Right lobe of liver (tissue), 6 donors: ENCODE data around the gene PCNA. TPM values are rescaled to one million over a fixed set of nuclear protein-coding genes. Genes with fewer than 3 reads are reported as not detected.

Experiments used
- ATAC-seq, 4 donors: fragments of 200-7000 bp; cut with Tn5 transposase; one replicate each; pipeline ENCODE4 v1.9.1; 2020; ENCODE audit warnings: mild to moderate bottlenecking in 4 of 4, moderate library complexity in 4 of 4
- DNase-seq, 3 donors: peaks; one replicate each; pipeline ENCODE4 v3.0.0-alpha.2; 2020
- H3K27ac ChIP-seq, 3 donors: fragments of 200-600 bp; one replicate each; pipeline ENCODE4 v1.8.0; 2022
- H3K27me3 ChIP-seq, 2 donors: fragments of 200-600 bp; one replicate each; pipeline ENCODE4 v1.8.0; 2022
- H3K36me3 ChIP-seq, 4 donors: fragments of 200-600 bp; sonication (generic) in 1 of 4; one replicate each; pipeline versions ENCODE4 v1.5.1 to v1.8.0; 2017 to 2022; ENCODE audit warnings: control low read depth in 1 of 4
- H3K4me1 ChIP-seq, 4 donors: fragments of 200-600 bp; sonication (generic) in 1 of 4; one replicate each; pipeline versions ENCODE4 v1.5.1 to v1.8.0; 2017 to 2022; ENCODE audit warnings: control low read depth in 1 of 4
- H3K4me3 ChIP-seq, 3 donors: fragments of 200-600 bp; one replicate each; pipeline ENCODE4 v1.8.0; 2022
- H3K9me3 ChIP-seq, 4 donors: fragments of 200-600 bp; sonication (generic) in 1 of 4; one replicate each; pipeline versions ENCODE4 v1.5.1 to v1.8.0; 2017 to 2022; ENCODE audit warnings: control low read depth in 1 of 4
- CTCF ChIP-seq, 4 donors: fragments of 200-600 bp in 3 of 4; fragments of 450-650 bp in 1 of 4; IDR thresholded peaks; one replicate each; pipeline versions ENCODE4 v1.5.1 to v1.8.0; 2016 to 2022; ENCODE audit warnings: antibody characterized with exemption in 4 of 4, mild to moderate bottlenecking in 2 of 4
- POLR2A ChIP-seq: fragments of 450-650 bp; IDR thresholded peaks from one replicate; pipeline ENCODE4 v1.6.1; 2017; ENCODE audit warnings: antibody characterized with exemption, mild to moderate bottlenecking
- WGBS: methylation state at CpG from one replicate; pipeline ENCODE4 v1.1.6; 2018; ENCODE audit warnings: low coverage, low lambda C conversion rate; ENCODE audit not compliant: insufficient coverage; ENCODE audit errors: missing lambda C conversion rate; 5-methylcytosine and 5-hydroxymethylcytosine counted together
- intact Hi-C, 2 donors: fragments of 100-400 bp; cut with DNase I; formaldehyde crosslinking; loops; one replicate each; pipeline versions ENCODE4 v1.11.2 to v1.14.1; 2022
- total RNA-seq, 6 experiments: library from RNA; depleted of rRNA in 2 of 6; stranded (reverse); fragments of >200 nt in 2 of 6; fragmentation: NEBNext Ultra II Directional in 3 of 6; extraction: Animal tissue kit (Norgen Biotek cat#: 25700) in 3 of 6; gene quantifications; one replicate each; pipeline versions ENCODE4 v1.1.0 to v1.2.4, GENCODE V29; 2016 to 2023
- donor health status: DM: no; HTN: yes; CAD: no.
- donor health status: DM: no; HTN: no; CAD: no.
- donor health status: DM: no; HTN: no; CAD: no.
- donor health status: DM: no; HTN: yes; CAD: no.
- donor health status: DM: no; HTN: yes; CAD: no.

PCNA gene
- total RNA-seq, 6 experiments from 2014 or later: 14.8 to 56.1 (median 16.1) TPM

- TF ChIP-seq CTCF (IDR thresholded peaks at IDR 0.05) (no peak), POLR2A (no peak)
- H3K27ac ChIP-seq: no peak overlapping the region
- peak in 1 of 3 donors; percentile 23 for DNase-seq
- peaks cover 0 to 65% (median 27%) of the 10 kb centered on the region in 4 donors for H3K4me1 ChIP-seq
- H3K4me3 ChIP-seq: no peak overlapping the region
- no peaks in the 10 kb centered on the region for H3K9me3 ChIP-seq
- no peaks in the 10 kb centered on the region for H3K36me3 ChIP-seq
- 100% methylated on average over 2 of the region's 6 CpGs for WGBS
- intact Hi-C loops: no loop called here
- no peak for ATAC-seq
- H3K27me3 ChIP-seq: no peaks in the 10 kb centered on the region
Observed at GRCh38 chr20:5154543-5154925, 34.8 kb upstream of the PCNA start.

- peak in 1 of 3 donors; percentile 10 for DNase-seq
- intact Hi-C loops: no loop called here
- 72% methylated on average over 4 of the region's 5 CpGs for WGBS
- Histone ChIP-seq H3K27me3 (no peaks in the 10 kb centered on the region), H3K9me3 (no peaks in the 10 kb centered on the region), H3K27ac (peak overlapping the region; percentile 17 to 51 (median 33)), H3K4me1 (peaks cover 0 to 72% (median 30%) of the 10 kb centered on the region in 4 donors), H3K36me3 (no peaks in the 10 kb centered on the region), H3K4me3 (no peak overlapping the region)
- no peak for TF ChIP-seq POLR2A
- TF ChIP-seq CTCF (IDR thresholded peaks at IDR 0.05): no peak
- no peak for ATAC-seq
Observed at GRCh38 chr20:5153612-5154542, 34.1 kb upstream of the PCNA start.

DNA sequence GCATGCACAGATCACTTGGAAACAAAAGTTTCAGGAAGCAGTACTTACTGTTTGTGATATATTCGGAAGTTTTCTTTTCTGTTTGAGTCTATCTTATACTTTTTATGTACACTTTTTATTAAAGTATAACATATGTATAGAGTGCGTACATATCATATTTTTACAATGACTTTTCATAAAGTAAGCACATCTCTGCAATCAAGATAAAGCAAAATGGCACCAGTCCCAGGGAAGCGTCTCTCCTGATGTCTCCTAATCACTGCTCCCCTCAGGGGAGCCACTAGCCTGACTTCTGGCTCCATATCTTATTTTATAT is 33.4 kb upstream of the PCNA start:
- DNase-seq (no peak), ATAC-seq (no peak)
- Histone ChIP-seq H3K4me1 (peaks cover 0 to 79% (median 34%) of the 10 kb centered on the region in 4 donors), H3K4me3 (no peak overlapping the region), H3K27ac (peak overlapping the region; percentile 33 to 92 (median 51)), H3K36me3 (no peaks in the 10 kb centered on the region), H3K9me3 (no peaks in the 10 kb centered on the region), H3K27me3 (no peaks in the 10 kb centered on the region)
- intact Hi-C loops: no loop called here
- TF ChIP-seq POLR2A: no peak
- no peak for TF ChIP-seq CTCF (IDR thresholded peaks at IDR 0.05)
- 41% methylated on average over 3 of the region's 3 CpGs for WGBS

- Histone ChIP-seq H3K27me3 (no peaks in the 10 kb centered on the region), H3K36me3 (no peaks in the 10 kb centered on the region), H3K9me3 (no peaks in the 10 kb centered on the region), H3K4me1 (peaks cover 0 to 90% (median 38%) of the 10 kb centered on the region in 4 donors), H3K4me3 (no peak overlapping the region), H3K27ac (peak overlapping the region; percentile 77 to 92 (median 79))
- ATAC-seq: peak; percentile 75 to 81 (median 76)
- intact Hi-C loops: no loop called here
- DNase-seq: peak in 2 of 3 donors; percentile 57 to 78
- no peak for TF ChIP-seq CTCF (IDR thresholded peaks at IDR 0.05)
- peak; percentile 33 for TF ChIP-seq POLR2A
- 30% methylated on average over 9 of the region's 13 CpGs for WGBS
Observed at GRCh38 chr20:5150226-5151076, 30.7 kb upstream of the PCNA start.
